GM19025 (cell line): ENCODE data around the gene TTYH1.
"Not testable (repeated sequence)": the region's sequence is repeated elsewhere in the genome, so short reads cannot be mapped to it uniquely, and the experiment has no call there.

Experiments
- ATAC-seq: cut with Tn5 transposase; IDR thresholded peaks from one replicate; pipeline ENCODE4 v1.9.1; 2021; ENCODE audit warnings: mild to moderate bottlenecking, low read depth, moderate library complexity; ENCODE audit not compliant: unreplicated experiment

The TTYH1 gene

DNA sequence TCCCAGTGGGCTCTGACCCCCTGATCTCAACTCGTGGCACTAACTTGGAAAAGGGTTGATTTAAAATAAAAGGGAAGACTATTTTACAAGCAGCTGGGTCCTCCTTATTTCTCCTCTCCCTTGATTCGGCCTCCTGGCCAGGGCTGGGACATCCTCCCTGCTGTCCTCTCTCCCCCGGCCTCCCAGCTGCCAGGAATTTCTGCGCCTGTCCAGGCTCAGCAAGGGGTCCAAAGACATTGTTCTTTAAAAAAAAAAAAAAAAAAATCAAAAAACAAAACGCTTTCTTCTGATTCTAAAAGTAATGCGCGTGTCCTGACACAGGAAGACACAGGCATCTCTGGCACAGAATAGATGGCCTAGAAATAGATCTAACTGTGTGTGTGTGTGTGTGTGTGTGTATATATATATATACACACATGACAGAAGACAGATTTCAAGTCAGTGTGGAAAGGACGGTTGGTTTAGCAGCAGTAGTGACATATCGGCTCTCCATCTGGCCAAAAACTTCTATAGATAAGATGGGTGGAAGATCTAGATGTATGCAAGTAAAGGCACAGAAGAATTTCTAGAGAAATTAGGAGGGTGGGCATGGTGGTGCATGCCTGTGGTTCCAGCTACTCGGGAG, 21.5 kb downstream of the TTYH1 start:
- ATAC-seq = no peak

- no peak for ATAC-seq
These were observed 24.0 kb downstream of the TTYH1 start for GRCh38 chr19:54439174-54439851.

- ATAC-seq = no peak
These were observed 25.4 kb downstream of the TTYH1 start for GRCh38 chr19:54440641-54441040.

DNA sequence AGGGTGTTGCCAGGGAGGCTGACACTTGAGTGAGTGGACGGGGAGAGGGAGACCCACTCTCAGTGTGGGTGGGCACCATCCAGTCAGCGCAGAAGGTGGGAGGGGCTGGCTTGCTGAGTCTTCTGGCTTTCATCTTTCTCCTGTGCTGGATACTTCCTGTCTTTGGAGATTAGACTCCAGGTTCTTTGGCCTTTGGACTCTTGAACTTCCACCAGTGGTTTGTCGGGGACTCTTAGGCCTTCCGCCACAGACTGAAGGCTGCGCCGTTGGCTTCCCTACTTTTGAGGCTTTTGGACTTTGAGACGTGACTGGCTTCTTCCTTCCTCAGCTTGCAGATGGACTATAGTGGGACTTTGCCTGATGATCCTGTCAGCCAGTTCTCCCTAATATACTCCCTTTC, 29.5 kb downstream of the TTYH1 start:
- no peak for ATAC-seq

GRCh38 chr19:54446349-54446748, 31.1 kb downstream of the TTYH1 start:
- not testable (repeated sequence) for ATAC-seq

DNA sequence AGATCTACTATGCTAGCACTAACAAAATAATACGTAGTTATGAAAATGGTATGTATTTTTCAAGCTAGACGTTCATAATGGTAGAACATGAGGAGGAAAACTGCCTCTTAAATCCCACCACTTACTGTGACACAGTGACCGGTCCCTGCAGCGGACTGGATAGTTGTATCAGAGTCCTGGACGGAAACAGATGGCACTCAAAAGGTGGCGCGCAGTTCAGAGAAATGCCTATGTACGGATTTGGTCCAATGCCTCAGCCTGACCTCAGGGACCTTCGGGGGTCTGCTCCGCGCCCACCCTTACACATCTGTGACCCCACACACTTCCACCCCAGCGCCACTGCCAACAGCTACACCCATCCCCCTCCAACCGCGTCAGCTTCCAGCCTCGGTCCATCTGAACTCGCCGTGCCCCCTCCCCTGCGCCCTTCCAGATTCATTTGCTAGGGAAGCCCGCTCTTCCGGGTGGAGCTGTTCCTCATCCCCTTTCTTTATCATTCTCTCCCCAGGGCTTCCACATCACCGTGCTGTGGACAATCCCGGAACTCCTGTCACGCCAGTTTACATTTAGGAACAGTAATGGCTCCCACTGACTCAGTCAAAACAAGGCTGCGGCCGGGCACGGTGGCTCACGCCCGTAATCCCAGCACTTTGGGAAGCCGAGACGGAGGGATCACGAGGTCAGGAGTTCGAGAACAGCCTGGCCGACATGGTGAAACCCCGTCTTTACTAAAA, 32.9 kb downstream of the TTYH1 start:
- ATAC-seq = no peak

DNA sequence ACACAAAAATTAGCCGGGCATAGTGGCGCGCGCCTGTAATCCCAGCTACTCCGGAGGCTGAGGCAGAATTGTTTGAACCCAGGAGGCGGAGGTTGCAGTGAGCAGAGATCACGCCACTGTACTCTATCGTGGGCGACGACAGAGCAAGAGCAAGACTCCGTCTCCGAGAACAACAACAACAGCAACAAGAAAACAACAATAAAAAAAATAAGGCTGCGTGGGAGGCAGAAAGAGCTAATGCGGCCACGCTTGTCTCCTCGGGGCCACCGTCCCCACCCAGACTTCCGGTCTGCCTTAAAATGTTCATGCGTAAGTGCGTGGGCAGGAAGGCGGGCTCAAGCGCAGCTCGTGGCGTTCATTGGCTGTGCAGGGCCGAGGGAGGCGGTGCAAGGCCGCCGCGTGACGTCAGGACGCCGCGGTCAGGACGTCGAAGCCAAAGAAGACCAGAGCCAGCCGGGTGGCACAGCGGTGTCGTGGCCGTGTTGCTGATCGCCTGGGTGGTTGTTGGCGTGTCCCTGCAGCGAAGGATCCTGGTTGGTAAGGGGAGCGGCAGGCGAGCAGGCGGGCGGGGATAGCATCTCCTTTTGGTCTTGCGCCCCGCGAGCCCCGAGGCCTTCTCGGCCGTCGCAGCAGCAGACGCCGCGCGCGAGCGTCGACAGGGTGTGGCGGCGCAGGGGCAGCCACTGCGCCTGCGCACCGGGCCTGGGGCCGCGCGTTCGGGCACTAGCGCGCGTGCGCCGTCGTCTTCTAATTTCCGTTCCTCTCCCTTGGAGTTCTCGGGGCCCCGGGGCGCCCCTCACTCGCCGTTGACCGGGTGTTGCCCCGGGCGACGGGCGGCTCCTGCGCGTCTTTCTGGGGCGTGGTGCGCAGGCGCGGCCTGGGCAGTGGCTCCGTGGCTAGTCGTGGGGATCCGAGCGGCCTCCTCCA, 33.8 kb downstream of the TTYH1 start, which contains the start of gene LENG8:
Gene LENG8, plus strand, starts transcription at position 426 of the 927 bp plus-strand sequence. CDS start 2,146 bp downstream, outside the sequence.
- ATAC-seq = peak; percentile 82

- ATAC-seq = no peak
These were observed 34.4 kb downstream of the TTYH1 start for GRCh38 chr19:54449701-54450069.

DNA sequence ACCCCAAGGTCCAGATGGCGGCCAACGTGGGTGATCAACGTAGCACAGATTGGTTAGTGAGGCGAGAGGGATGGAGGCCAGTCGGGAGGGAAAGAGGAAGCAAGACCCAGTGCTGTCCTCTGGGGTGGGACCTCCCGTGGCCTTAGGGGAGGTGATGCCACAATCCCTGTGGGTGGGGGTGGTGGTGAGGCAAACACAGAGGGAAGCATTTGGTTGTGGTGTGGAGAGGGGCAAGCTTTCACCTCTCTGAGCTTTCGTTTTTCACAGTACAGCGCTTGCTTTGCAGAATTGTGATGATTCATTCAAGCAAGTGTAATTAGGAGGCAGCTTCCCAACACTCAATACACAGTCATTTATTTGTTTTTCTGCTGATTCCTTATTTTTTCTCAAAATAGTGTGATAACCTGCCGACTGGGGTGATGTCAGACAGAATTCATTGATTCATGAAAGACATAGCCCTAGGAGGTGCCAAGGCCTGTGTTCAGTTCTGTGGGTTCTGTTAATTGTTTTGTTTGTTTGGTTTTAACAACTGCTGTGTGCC, 36.1 kb downstream of the TTYH1 start:
- no peak for ATAC-seq

GRCh38 chr19:54451997-54452396, 36.7 kb downstream of the TTYH1 start:
- ATAC-seq = no peak

GRCh38 chr19:54452626-54453025, 37.4 kb downstream of the TTYH1 start:
- ATAC-seq = no peak

- no peak for ATAC-seq
These were observed 38.9 kb downstream of the TTYH1 start for GRCh38 chr19:54453921-54454780.

- ATAC-seq = no peak
These were observed 39.8 kb downstream of the TTYH1 start for GRCh38 chr19:54454781-54455675.

DNA sequence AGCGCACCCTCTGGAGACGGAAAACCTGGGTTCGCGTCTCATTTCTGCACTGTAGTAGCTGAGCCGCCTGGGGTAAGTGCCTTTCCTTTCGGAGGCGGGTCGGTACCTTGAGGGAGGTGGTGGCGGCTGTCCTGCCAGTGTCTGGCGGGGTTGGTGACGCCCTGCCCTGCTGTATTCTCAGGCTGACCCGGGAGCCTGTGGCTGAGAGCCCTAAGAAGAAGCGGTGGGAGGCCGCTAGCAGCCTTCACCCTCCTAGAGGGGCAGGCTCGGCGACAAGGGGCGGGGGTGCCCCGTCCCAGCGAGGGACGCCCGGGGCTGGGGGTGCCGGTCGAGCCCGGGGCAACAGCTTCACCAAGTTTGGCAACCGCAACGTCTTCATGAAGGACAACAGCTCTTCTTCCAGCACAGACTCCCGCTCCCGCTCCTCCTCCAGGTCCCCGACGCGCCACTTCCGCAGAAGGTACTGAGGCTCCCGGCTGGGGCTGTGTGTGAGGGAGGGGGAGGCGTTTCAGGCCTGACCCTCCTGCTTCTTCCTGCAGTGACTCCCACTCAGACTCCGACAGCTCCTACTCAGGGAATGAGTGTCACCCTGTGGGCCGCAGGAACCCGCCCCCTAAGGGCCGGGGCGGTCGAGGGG, 40.6 kb downstream of the TTYH1 start:
- no peak for ATAC-seq

- no peak for ATAC-seq
These were observed 41.4 kb downstream of the TTYH1 start for GRCh38 chr19:54456423-54457373.

DNA sequence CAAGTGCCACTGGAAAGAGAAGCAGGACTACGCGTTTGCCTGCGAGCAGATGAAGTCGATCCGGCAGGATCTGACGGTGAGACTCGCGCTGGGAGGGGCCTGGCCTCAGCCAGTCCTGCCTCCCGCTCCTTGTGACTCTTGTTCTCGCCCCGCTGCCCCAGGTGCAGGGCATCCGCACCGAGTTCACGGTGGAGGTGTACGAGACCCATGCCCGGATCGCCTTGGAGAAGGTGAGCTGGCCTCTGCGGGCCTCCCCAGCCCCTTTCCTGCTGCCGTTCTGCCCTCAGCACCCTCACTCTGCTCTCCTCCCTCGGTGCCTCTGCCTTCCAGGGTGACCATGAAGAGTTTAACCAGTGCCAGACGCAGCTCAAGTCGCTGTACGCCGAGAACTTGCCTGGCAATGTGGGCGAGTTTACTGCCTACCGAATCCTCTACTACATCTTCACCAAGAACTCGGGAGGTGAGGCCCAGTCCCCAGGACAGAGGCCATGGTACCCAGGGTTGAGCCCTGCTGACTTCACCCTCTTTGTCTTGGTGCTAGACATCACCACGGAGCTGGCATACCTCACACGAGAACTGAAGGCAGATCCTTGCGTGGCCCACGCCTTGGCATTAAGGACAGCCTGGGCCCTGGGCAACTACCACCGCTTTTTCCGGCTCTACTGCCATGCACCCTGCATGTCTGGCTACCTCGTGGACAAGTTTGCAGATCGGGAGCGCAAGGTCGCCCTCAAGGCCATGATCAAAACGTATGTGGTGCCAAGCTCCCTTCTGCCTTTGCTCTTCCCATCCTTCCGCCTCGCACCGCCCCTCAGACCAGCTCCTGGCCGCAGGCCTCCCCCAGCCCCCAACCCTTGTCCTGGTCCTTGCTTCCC, 42.7 kb downstream of the TTYH1 start:
- ATAC-seq = no peak
